Keratinocyte (primary cell): Measurements from ENCODE around the gene PGA3. TPM values are rescaled to one million over a fixed set of nuclear protein-coding genes. Genes with fewer than 3 reads are reported as not detected.
"Not testable (repeated sequence)": the region's sequence is repeated elsewhere in the genome, so short reads cannot be mapped to it uniquely, and the experiment has no call there.

ENCODE experiments used
- DNase-seq: peaks from one replicate; pipeline ENCODE4 v3.0.0-alpha.2; 2011; ENCODE audit warnings: low read depth, missing footprints, low spot score
- FAIRE-seq: peaks from 2 replicates; lab custom pipeline; 2011; peaks lifted over from hg19 to GRCh38; lab: Jason Lieb, UNC
- H2AFZ ChIP-seq: 2 replicates; pipeline ENCODE4 v1.6.0; 2012; ENCODE audit warnings: low read length, control low read depth, inconsistent platforms; ENCODE audit not compliant: control insufficient read depth
- H3K27ac ChIP-seq: 2 replicates; pipeline ENCODE4 v1.5.1; 2011; ENCODE audit warnings: low read length; ENCODE audit not compliant: control insufficient read depth, insufficient read depth
- H3K27me3 ChIP-seq: 3 replicates; pipeline ENCODE4 v1.6.0; 2011; ENCODE audit warnings: low read length; ENCODE audit not compliant: control insufficient read depth, insufficient read depth; ENCODE audit errors: extremely low read depth
- H3K36me3 ChIP-seq, 2 experiments: 2 replicates in 1 of 2; 3 replicates in 1 of 2; pipeline ENCODE4 v1.5.1; 2011; ENCODE audit warnings: low read length in 2 of 2, mild to moderate bottlenecking in 1 of 2; ENCODE audit not compliant: control insufficient read depth in 2 of 2, insufficient read depth in 2 of 2; ENCODE audit errors: extremely low read depth in 1 of 2
- H3K4me1 ChIP-seq: 3 replicates; pipeline ENCODE4 v1.5.1; 2011; ENCODE audit warnings: low read length; ENCODE audit not compliant: control insufficient read depth, insufficient read depth; ENCODE audit errors: extremely low read depth
- H3K4me2 ChIP-seq: 3 replicates; pipeline ENCODE4 v1.6.0; 2011; ENCODE audit warnings: low read depth, low read length; ENCODE audit not compliant: control insufficient read depth, insufficient read depth; ENCODE audit errors: extremely low read depth
- H3K4me3 ChIP-seq, 3 experiments: fragments of 200-600 bp in 1 of 3; sonication (generic) in 1 of 3; 2 replicates in 2 of 3; 3 replicates in 1 of 3; pipeline ENCODE4 v1.5.1; 2011 to 2016; ENCODE audit warnings: low read length in 3 of 3, mild to moderate bottlenecking in 3 of 3, control low read depth in 2 of 3, inconsistent platforms in 1 of 3, low read depth in 1 of 3, mixed read lengths in 1 of 3, mixed run types in 1 of 3, moderate library complexity in 1 of 3; ENCODE audit not compliant: control insufficient read depth in 2 of 3, insufficient read depth in 2 of 3; ENCODE audit errors: extremely low read depth in 1 of 3
- H3K79me2 ChIP-seq: 2 replicates; pipeline ENCODE4 v1.6.0; 2012; ENCODE audit warnings: low read length; ENCODE audit not compliant: control insufficient read depth, insufficient read depth
- H3K9ac ChIP-seq: 3 replicates; pipeline ENCODE4 v1.6.0; 2011; ENCODE audit warnings: low read length; ENCODE audit not compliant: control insufficient read depth, insufficient read depth; ENCODE audit errors: extremely low read depth
- H3K9me1 ChIP-seq: 3 replicates; pipeline ENCODE4 v1.6.0; 2011; ENCODE audit warnings: low read length; ENCODE audit not compliant: control insufficient read depth, insufficient read depth; ENCODE audit errors: extremely low read depth
- H3K9me3 ChIP-seq: 2 replicates; pipeline ENCODE4 v1.5.1; 2012; ENCODE audit warnings: low read depth, low read length; ENCODE audit not compliant: control insufficient read depth
- H4K20me1 ChIP-seq: 3 replicates; pipeline ENCODE4 v1.6.0; 2011; ENCODE audit warnings: low read length; ENCODE audit not compliant: control insufficient read depth, insufficient read depth; ENCODE audit errors: extremely low read depth
- EZH2 ChIP-seq: IDR thresholded peaks from one replicate; pipeline ENCODE4 v1.6.1; 2012; ENCODE audit warnings: inconsistent platforms, mild to moderate bottlenecking, low read length, moderate library complexity
- dilution Hi-C: fragments of 300-500 bp; cut with MboI; formaldehyde crosslinking; loops from one replicate; pipeline ENCODE4 v1.7.0; 2020; ENCODE audit warnings: low sequenced_read_pairs; ENCODE audit not compliant: extremely low pct_ligation_motif_present
- polyA plus RNA-seq, 5 experiments: library from polyadenylated mRNA; depleted of rRNA in 3 of 5; stranded (reverse) in 3 of 5; stranded (forward) in 1 of 5; unstranded in 1 of 5; fragments of >200 nt; gene quantifications; 1 replicate in 1 of 5; 2 replicates in 3 of 5; 3 replicates in 1 of 5; pipeline versions ENCODE4 v1.2.1 to v1.2.3, GENCODE V29; 2011 to 2012; ENCODE audit warnings: missing spikeins in 2 of 5, low read depth in 1 of 5, low replicate concordance in 1 of 5
- TF ChIP-seq, protein P1 (sequence below), 3 experiments: IDR thresholded peaks in 1 of 3; conservative IDR thresholded peaks in 1 of 3; optimal IDR thresholded peaks in 1 of 3; 2 replicates in 2 of 3; 3 replicates in 1 of 3; pipeline versions ENCODE3 to v1.5.1; 2011; ENCODE audit warnings: low read length in 3 of 3, mild to moderate bottlenecking in 3 of 3, moderate library complexity in 2 of 3, control low read depth in 1 of 3, inconsistent platforms in 1 of 3; ENCODE audit not compliant: insufficient read depth in 2 of 3; ENCODE audit errors: extremely low read depth in 1 of 3

The PGA3 gene
- polyA plus RNA-seq, 1 donor (not counting 4 experiments of a cell fraction or from before 2014, with no cell fraction given) = not detected

DNA sequence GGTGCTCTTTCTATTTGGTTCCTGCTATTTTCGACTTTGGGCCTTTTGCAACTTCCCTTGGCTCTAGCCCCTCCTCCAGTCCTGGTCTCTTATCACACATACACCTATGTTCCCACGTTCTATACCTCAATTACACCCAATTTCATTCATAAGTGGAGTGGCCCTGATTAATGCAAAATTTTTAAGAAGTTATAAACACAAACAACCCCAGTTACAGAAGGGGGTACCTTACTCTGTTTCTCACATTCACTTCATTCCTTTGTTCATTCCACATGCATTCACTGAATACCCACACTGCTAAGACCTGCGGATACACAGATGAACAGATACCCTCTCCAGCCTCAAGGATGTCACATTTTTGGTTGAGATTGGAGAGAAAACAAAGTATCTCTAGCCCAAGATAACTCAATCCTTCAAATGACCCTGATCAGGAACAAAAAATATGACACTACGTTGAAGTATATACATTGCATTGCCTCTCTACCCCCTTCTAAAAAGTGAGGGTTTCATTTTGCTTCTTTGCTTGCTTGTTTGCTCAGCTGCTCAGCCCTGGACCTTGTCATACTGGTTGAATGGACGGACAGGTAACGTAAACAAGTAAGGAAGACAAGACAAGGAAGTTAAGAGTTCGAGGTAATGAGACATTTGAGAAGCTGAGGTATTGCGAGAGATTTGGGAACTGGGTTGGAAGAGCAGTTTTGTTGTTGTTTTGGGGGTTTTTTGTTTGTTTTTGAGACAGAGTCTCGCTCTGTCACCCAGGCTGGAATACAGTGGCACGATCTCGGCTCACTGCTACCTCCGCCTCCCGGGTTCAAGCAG is 38.5 kb upstream of the PGA3 start:
- Histone ChIP-seq H3K27me3 (no peaks in the 10 kb centered on the region), H2AFZ (no peak overlapping the region), H3K9me3 (no peaks in the 10 kb centered on the region), H3K79me2 (peaks cover 4% of the 10 kb centered on the region), H3K4me2 (no peak overlapping the region), H3K36me3 (no peaks in the 10 kb centered on the region), H3K9ac (no peak overlapping the region), H3K27ac (no peak overlapping the region), H3K4me3 (no peak overlapping the region), H3K4me1 (peaks cover 16% of the 10 kb centered on the region), H3K9me1 (no peaks in the 10 kb centered on the region), H4K20me1 (no peaks in the 10 kb centered on the region)
- TF ChIP-seq, protein P1, sequence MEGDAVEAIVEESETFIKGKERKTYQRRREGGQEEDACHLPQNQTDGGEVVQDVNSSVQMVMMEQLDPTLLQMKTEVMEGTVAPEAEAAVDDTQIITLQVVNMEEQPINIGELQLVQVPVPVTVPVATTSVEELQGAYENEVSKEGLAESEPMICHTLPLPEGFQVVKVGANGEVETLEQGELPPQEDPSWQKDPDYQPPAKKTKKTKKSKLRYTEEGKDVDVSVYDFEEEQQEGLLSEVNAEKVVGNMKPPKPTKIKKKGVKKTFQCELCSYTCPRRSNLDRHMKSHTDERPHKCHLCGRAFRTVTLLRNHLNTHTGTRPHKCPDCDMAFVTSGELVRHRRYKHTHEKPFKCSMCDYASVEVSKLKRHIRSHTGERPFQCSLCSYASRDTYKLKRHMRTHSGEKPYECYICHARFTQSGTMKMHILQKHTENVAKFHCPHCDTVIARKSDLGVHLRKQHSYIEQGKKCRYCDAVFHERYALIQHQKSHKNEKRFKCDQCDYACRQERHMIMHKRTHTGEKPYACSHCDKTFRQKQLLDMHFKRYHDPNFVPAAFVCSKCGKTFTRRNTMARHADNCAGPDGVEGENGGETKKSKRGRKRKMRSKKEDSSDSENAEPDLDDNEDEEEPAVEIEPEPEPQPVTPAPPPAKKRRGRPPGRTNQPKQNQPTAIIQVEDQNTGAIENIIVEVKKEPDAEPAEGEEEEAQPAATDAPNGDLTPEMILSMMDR (optimal IDR thresholded peaks at IDR 0.05 in 1 of 3, IDR thresholded peaks at IDR 0.05 in 1 of 3, conservative IDR thresholded peaks at IDR 0.05 in 1 of 3; ENCODE audit: extremely low read depth in 1 of 3, insufficient read depth in 2 of 3, low read length in 3 of 3) = no peak
- no peak for TF ChIP-seq EZH2
- dilution Hi-C loops = no loop called here
- no peak for FAIRE-seq
- no peak for DNase-seq

GRCh38 chr11:61165785-61166184 is 37.5 kb upstream of the PGA3 start:
- FAIRE-seq, dilution Hi-C loops, DNase-seq, H2AFZ ChIP-seq, H3K4me3 ChIP-seq, H3K4me2 ChIP-seq, H3K9ac ChIP-seq, H3K9me1 ChIP-seq, H3K27ac ChIP-seq, H3K79me2 ChIP-seq, H3K4me1 ChIP-seq, H3K27me3 ChIP-seq, H3K36me3 ChIP-seq, H3K9me3 ChIP-seq, H4K20me1 ChIP-seq: not testable (repeated sequence)

DNA sequence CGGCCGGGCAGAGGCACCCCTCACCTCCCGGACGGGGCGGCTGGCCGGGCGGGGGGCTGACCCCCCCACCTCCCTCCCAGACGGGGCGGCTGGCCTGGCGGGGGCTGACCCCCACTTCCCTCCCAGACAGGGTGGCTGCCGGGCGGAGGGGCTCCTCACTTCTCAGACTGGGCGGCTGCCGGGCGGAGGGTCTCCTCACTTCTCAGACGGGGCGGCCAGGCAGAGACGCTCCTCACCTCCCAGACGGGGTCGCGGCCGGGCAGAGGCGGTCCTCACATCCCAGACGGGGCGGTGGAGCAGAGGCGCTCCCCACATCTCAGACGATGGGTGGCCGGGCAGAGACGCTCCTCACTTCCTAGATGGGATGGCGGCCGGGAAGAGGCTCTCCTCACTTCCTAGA is 37.0 kb upstream of the PGA3 start:
- H3K79me2 ChIP-seq, H2AFZ ChIP-seq, H3K9me1 ChIP-seq, H3K27ac ChIP-seq, FAIRE-seq, H3K4me1 ChIP-seq, H3K27me3 ChIP-seq, DNase-seq, H3K36me3 ChIP-seq, dilution Hi-C loops, H3K4me2 ChIP-seq, H4K20me1 ChIP-seq, H3K9me3 ChIP-seq, H3K9ac ChIP-seq, H3K4me3 ChIP-seq: not testable (repeated sequence)
